PFSK-1 (cell line): ENCODE results near the gene POM121L2.

Source experiments
- FOXP2 ChIP-seq: optimal IDR thresholded peaks from 2 replicates; pipeline ENCODE3; 2011; ENCODE audit warnings: borderline replicate concordance, control low read depth, inconsistent platforms; ENCODE audit not compliant: insufficient read depth; ENCODE audit errors: extremely low read length, extremely low read depth
- POLR2AphosphoS5 ChIP-seq: IDR thresholded peaks from 2 replicates; pipeline ENCODE4 v1.6.1; 2012; ENCODE audit warnings: low read depth, mild to moderate bottlenecking, control low read depth, low read length, moderate library complexity
- REST ChIP-seq, 2 experiments: IDR thresholded peaks; 2 replicates each; pipeline versions ENCODE4 v1.6.1 to v1.8.0; 2011 to 2012; ENCODE audit warnings: low read depth in 2 of 2, low read length in 2 of 2, control low read depth in 1 of 2, inconsistent platforms in 1 of 2, mild to moderate bottlenecking in 1 of 2, moderate library complexity in 1 of 2; ENCODE audit not compliant: insufficient read depth in 1 of 2
- SIN3A ChIP-seq: IDR thresholded peaks from 2 replicates; pipeline ENCODE4 v1.6.1; 2012; ENCODE audit warnings: mild to moderate bottlenecking, low read length, moderate library complexity, borderline replicate concordance; ENCODE audit not compliant: insufficient read depth
- TAF1 ChIP-seq: IDR thresholded peaks from 2 replicates; pipeline ENCODE4 v1.6.1; 2012; ENCODE audit warnings: low read length, control low read depth, borderline replicate concordance; ENCODE audit not compliant: insufficient read depth

DNA sequence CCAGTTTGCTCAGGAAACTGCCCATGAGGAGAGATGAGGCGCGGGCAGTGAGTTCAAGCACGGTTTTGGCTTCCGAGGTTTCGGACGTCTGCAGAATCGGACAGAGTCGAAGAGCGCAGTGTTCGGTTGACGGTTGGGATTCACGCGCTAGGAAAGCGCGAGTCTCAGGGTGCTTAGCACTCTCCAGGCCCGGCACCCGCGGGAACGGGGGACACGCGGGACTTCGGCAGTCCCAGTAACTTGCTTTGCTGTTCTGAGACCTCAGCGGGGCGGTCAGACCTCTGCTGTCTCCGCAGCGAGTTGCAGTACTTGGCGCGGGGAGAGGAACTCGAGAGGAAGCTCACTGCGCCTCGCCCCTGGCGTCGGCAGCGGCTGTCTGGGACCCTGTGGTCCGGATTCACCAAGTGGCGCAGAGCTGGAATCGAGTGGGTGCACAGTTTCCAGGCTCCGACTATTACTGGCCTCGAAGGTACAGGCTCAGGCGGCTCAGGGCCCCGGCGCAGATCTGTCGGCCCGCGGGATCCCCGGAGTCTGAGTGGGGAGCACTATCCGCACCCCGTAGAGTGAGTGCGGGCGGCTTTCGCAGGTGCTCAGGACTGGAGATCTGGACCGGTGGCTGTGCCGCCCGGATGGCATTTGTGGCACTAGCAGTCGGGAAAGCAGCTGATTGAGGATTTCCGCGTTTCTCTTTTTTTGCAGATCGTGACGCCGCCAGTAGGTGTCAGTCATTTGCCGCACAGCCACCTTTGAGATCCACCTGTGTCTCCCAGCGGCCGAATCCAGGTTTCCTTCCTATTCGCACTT, at the start of gene POM121L2:
- TF ChIP-seq POLR2AphosphoS5: no peak
- no peak for TF ChIP-seq SIN3A
- TF ChIP-seq REST (IDR thresholded peaks at IDR 0.05; ENCODE audit: insufficient read depth in 1 of 2, low read depth in 2 of 2, low read length in 2 of 2): no peak
- no peak for TF ChIP-seq FOXP2
- TF ChIP-seq TAF1: no peak
